ENCODE measurements around the gene CAPZA1. TPM values are rescaled to one million over a fixed set of nuclear protein-coding genes. Genes with fewer than 3 reads are reported as not detected.

CAPZA1 gene
- total RNA-seq, 1 experiment from 2014 or later: 171 TPM

DNA sequence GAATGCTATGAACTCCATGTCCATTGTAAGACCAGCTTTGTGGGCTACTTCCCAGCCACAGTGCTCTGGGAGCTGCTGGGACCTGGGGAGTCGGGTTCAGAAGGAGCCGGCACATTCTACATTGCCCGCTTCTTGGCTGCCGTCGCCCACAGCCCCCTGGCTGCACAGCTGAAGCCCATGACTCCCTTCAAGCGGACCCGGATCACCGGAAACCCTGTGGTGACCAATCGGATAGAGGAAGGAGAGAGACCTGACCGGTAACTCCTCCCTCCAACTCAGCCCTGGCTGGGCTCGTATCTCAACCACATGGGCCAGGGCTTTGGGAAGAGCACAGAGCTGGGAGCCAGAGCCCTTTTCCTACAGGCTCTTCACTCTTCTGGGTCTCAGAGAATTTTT is 70.2 kb downstream of the CAPZA1 start:
- intact Hi-C loops (cut with micrococcal nuclease; ENCODE audit: unreplicated experiment): no loop called here
- ChIA-PET CTCF (no interaction called here), POLR2A (ENCODE audit: low non-redundant PET) (no interaction called here)
- Histone ChIP-seq H3K4me3 (ENCODE audit: low read depth, low read length, poor library complexity, severe bottlenecking) (no peak overlapping the region), H3K4me1 (ENCODE audit: insufficient read depth, low read length, poor library complexity, severe bottlenecking) (no peaks in the 10 kb centered on the region), H3K36me3 (ENCODE audit: insufficient read depth, low read length, poor library complexity, severe bottlenecking) (peaks cover 34% of the 10 kb centered on the region), H3K27ac (ENCODE audit: low read depth, low read length, poor library complexity, severe bottlenecking) (no peak overlapping the region), H3K27me3 (replicated peaks; ENCODE audit: insufficient read depth, low read depth, low read length, poor library complexity) (no peaks in the 10 kb centered on the region), H3K9me3 (ENCODE audit: low read depth, low read length, poor library complexity, severe bottlenecking) (no peaks in the 10 kb centered on the region)
- DNase-seq (ENCODE audit: low spot score): no peak
- no TSS peak for BruUV-seq (replicated peaks)
- TF ChIP-seq EZH2 (IDR thresholded peaks at IDR 0.05; ENCODE audit: borderline replicate concordance, low read depth, low read length, poor library complexity, severe bottlenecking) (no peak), CTCF (conservative IDR thresholded peaks at IDR 0.05; ENCODE audit: low read depth, low read length) (no peak)

DNA sequence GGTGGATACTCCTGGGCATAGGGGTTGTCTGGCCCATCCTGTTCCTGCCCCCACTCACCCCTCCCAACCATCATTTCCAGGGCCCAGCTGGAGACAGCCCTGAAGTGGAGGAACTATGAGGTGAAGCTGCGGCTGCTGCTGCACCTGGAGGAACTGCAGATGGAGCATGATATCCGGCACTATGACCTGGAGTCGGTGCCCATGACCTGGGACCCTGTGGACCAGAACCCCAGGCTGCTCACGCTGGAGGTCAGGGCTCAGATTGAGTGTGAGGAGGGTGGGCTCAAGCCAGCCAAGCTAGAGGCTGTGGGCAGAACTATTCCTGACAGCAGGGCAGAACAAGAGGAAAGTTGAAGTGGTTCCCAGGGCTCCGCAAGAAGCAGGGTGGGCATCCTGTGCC is 73.0 kb downstream of the CAPZA1 start:
- H3K36me3 ChIP-seq (ENCODE audit: insufficient read depth, low read length, poor library complexity, severe bottlenecking): peaks cover 52% of the 10 kb centered on the region
- no TSS peak for BruUV-seq (replicated peaks)

GRCh38 chr1:112693821-112694220 is 74.2 kb downstream of the CAPZA1 start:
- TF ChIP-seq CTCF (conservative IDR thresholded peaks at IDR 0.05; ENCODE audit: low read depth, low read length) (no peak), EZH2 (IDR thresholded peaks at IDR 0.05; ENCODE audit: borderline replicate concordance, low read depth, low read length, poor library complexity, severe bottlenecking) (no peak)
- intact Hi-C loops (cut with micrococcal nuclease; ENCODE audit: unreplicated experiment): no loop called here
- ChIA-PET POLR2A (ENCODE audit: low non-redundant PET) (no interaction called here), CTCF (no interaction called here)
- no peak overlapping the region for H3K4me3 ChIP-seq (ENCODE audit: low read depth, low read length, poor library complexity, severe bottlenecking)
- no peaks in the 10 kb centered on the region for H3K4me1 ChIP-seq (ENCODE audit: insufficient read depth, low read length, poor library complexity, severe bottlenecking)
- no peaks in the 10 kb centered on the region for H3K9me3 ChIP-seq (ENCODE audit: low read depth, low read length, poor library complexity, severe bottlenecking)
- no peak overlapping the region for H3K27ac ChIP-seq (ENCODE audit: low read depth, low read length, poor library complexity, severe bottlenecking)
- no peaks in the 10 kb centered on the region for H3K27me3 ChIP-seq (replicated peaks; ENCODE audit: insufficient read depth, low read depth, low read length, poor library complexity)
- DNase-seq (ENCODE audit: low spot score): no peak
- H3K36me3 ChIP-seq (ENCODE audit: insufficient read depth, low read length, poor library complexity, severe bottlenecking): peaks cover 63% of the 10 kb centered on the region
- BruUV-seq (replicated peaks): no TSS peak

More for the DNA sequence above, 73.0 kb downstream of the CAPZA1 start:
- no peak for DNase-seq (ENCODE audit: low spot score)
- POLR2A ChIA-PET (ENCODE audit: low non-redundant PET): no interaction called here
- no peaks in the 10 kb centered on the region for H3K9me3 ChIP-seq (ENCODE audit: low read depth, low read length, poor library complexity, severe bottlenecking)
- H3K4me1 ChIP-seq (ENCODE audit: insufficient read depth, low read length, poor library complexity, severe bottlenecking): no peaks in the 10 kb centered on the region
- no peak overlapping the region for H3K4me3 ChIP-seq (ENCODE audit: low read depth, low read length, poor library complexity, severe bottlenecking)
- TF ChIP-seq EZH2 (IDR thresholded peaks at IDR 0.05; ENCODE audit: borderline replicate concordance, low read depth, low read length, poor library complexity, severe bottlenecking): no peak
- TF ChIP-seq CTCF (conservative IDR thresholded peaks at IDR 0.05; ENCODE audit: low read depth, low read length): no peak
- H3K27me3 ChIP-seq (replicated peaks; ENCODE audit: insufficient read depth, low read depth, low read length, poor library complexity): no peaks in the 10 kb centered on the region
- CTCF ChIA-PET: no interaction called here
- no peak overlapping the region for H3K27ac ChIP-seq (ENCODE audit: low read depth, low read length, poor library complexity, severe bottlenecking)
- intact Hi-C loops (cut with micrococcal nuclease; ENCODE audit: unreplicated experiment): no loop called here
